ENCODE measurements around the gene NR4A1. TPM values are rescaled to one million over a fixed set of nuclear protein-coding genes. Genes with fewer than 3 reads are reported as not detected.
A peak's percentile ranks its signal among the peaks of the same experiment; 100 is the strongest.

Gene NR4A1
- total and polyA plus RNA-seq, 7 donors, result 31.2 to 276 (median 65.9) TPM

- no peak for TF ChIP-seq POLR2A (IDR thresholded peaks at IDR 0.05)
- TF ChIP-seq POLR2AphosphoS5 (IDR thresholded peaks at IDR 0.05), result no peak
- TF ChIP-seq EP300 (IDR thresholded peaks at IDR 0.05), result no peak
- TF ChIP-seq, protein P1, sequence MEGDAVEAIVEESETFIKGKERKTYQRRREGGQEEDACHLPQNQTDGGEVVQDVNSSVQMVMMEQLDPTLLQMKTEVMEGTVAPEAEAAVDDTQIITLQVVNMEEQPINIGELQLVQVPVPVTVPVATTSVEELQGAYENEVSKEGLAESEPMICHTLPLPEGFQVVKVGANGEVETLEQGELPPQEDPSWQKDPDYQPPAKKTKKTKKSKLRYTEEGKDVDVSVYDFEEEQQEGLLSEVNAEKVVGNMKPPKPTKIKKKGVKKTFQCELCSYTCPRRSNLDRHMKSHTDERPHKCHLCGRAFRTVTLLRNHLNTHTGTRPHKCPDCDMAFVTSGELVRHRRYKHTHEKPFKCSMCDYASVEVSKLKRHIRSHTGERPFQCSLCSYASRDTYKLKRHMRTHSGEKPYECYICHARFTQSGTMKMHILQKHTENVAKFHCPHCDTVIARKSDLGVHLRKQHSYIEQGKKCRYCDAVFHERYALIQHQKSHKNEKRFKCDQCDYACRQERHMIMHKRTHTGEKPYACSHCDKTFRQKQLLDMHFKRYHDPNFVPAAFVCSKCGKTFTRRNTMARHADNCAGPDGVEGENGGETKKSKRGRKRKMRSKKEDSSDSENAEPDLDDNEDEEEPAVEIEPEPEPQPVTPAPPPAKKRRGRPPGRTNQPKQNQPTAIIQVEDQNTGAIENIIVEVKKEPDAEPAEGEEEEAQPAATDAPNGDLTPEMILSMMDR (IDR thresholded peaks at IDR 0.05), result no peak
- Histone ChIP-seq H3K36me3 (no peaks in the 10 kb centered on the region), H3K27ac (peak overlapping the region in 2 of 4 donors; percentile 60 to 62), H3K4me1 (peaks cover 0 to 54% (median 47%) of the 10 kb centered on the region in 4 donors), H3K4me3 (no peak overlapping the region), H3K27me3 (no peaks in the 10 kb centered on the region), H3K9me3 (no peaks in the 10 kb centered on the region)
- DNase-seq, result no peak
- 51 to 60% methylated on average over 4 of the region's 4 CpGs for WGBS, 2 donors
- intact Hi-C loops (cut with DNase I), result loop anchor here (10.0 kb wide), 1 partner anchor 245 kb away; the partner anchor contains the start of gene KRT86
Measured at GRCh38 chr12:52029685-52030084, 21.6 kb upstream of the NR4A1 start.

DNA sequence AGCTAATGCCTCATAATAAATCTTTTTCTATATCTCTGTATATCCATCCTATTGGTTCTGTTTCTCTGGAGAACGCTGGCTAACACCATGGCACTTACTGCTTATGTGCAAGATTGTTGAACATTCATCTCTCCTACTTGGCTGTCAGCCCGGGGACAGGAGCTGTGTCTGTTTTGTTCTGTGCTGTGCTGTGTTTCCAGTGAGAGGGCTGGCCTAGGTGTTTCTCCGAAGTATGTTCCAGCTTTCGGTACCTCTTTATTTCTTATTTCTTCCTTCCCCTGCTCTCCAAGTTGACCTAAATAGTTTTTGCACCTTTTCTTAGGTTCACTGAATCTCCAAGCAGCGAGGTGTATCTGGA is 18.8 kb upstream of the NR4A1 start:
- intact Hi-C loops (cut with DNase I), result loop anchor here (2.0 kb wide), 2 partner anchors 18 to 36 kb away; partner anchors contain the start of genes ATG101 and NR4A1
- Histone ChIP-seq H3K4me1 (peaks cover 0 to 43% (median 35%) of the 10 kb centered on the region in 4 donors), H3K36me3 (no peaks in the 10 kb centered on the region), H3K27ac (peak overlapping the region; percentile 90 to 96 (median 92)), H3K9me3 (no peaks in the 10 kb centered on the region), H3K27me3 (no peaks in the 10 kb centered on the region), H3K4me3 (peak overlapping the region in 3 of 4 donors; percentile 41 to 46 (median 41))
- peak in 2 of 4 donors; percentile 45 to 60 for TF ChIP-seq POLR2AphosphoS5 (IDR thresholded peaks at IDR 0.05)
- TF ChIP-seq EP300 (IDR thresholded peaks at IDR 0.05), result peak in 3 of 4 donors; percentile 34 to 93 (median 48)
- TF ChIP-seq, protein P1 (IDR thresholded peaks at IDR 0.05), result no peak
- TF ChIP-seq POLR2A (IDR thresholded peaks at IDR 0.05), result no peak
- WGBS, 2 donors, result 4 to 11% methylated on average over 5 of the region's 5 CpGs
- DNase-seq, result peak; percentile 98

DNA sequence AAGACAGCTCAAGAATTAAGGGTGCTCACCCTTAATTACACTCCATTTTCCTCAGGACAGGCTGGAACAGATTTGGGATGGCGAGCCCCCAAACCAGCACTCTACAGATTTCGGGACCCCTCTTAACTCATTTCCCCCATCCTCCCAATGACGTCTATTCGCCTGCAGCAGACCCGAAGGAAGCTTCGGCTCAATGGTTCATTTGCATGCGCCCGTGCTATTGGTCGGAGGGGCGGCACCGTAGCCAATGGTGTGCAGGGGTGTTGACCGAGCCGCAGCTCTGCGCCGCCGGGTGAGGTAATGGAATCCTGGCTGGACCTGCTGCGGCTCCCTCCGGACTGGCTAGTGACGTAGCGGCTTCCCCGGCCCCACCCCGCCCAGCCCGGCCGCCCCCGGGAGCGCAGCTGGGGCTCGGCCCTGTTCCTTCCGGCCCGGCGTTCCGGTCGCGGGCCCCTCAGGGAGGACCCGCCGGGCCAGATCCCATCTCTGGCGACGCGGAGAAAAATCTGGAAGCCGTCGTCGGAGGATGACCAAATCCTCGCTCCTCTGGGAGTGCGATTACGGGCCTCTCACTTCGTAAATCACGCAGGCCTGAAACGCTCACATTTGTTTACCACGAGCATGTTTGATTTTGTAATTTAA is 18.3 kb upstream of the NR4A1 start:
- Histone ChIP-seq H3K4me3 (peak overlapping the region; percentile 8 to 46 (median 41)), H3K4me1 (peaks cover 0 to 47% (median 38%) of the 10 kb centered on the region in 4 donors), H3K27me3 (no peaks in the 10 kb centered on the region), H3K36me3 (no peaks in the 10 kb centered on the region), H3K27ac (peak overlapping the region; percentile 90 to 96 (median 92)), H3K9me3 (no peaks in the 10 kb centered on the region)
- peak; percentile 100 for DNase-seq
- intact Hi-C loops (cut with DNase I), result loop anchor here (2.0 kb wide), 2 partner anchors 18 to 36 kb away; partner anchors contain the start of genes ATG101 and NR4A1
- 0 to 1% methylated on average over 48 of the region's 48 CpGs for WGBS, 2 donors
- TF ChIP-seq, protein P1 (IDR thresholded peaks at IDR 0.05), result no peak
- peak; percentile 72 to 74 for TF ChIP-seq POLR2A (IDR thresholded peaks at IDR 0.05)
- peak in 3 of 4 donors; percentile 28 to 97 (median 71) for TF ChIP-seq EP300 (IDR thresholded peaks at IDR 0.05)
- peak; percentile 83 to 91 (median 88) for TF ChIP-seq POLR2AphosphoS5 (IDR thresholded peaks at IDR 0.05)

DNA sequence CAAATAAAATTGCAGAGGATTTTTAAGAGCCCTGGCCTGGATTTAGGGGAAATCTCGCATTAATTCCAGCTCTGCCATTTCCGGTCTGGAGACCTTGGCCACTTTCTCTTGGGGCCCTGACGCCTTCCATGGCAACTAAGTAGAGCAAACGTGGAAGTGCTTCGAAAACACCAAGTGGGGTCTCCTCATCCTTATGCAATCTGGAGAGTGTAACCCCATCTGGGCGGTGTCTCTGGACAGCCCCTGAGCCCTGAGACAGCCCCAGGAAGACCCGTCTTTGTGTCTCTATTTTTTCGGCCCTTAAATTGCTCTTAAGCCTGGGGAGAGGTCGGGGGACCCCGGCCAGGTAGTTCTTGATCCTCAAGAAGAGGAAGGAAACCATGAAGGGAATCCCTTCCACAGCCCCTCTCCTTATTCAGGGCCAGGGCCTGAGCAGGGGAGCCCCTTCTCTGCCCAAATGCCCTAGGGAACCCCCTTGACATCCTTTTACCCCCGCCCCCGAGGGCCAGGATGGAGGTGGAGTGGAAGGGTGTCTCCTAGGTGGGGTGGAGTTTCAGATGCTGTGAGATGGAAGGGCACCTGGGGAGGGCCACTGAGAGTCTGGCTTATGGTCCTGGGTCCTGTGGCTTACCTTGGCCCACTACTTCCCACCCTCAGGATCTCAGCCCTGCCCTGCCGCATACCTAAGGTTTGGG is 17.6 kb upstream of the NR4A1 start:
- Histone ChIP-seq H3K27ac (peak overlapping the region; percentile 90 to 96 (median 92)), H3K27me3 (no peaks in the 10 kb centered on the region), H3K4me1 (peaks cover 0 to 52% (median 44%) of the 10 kb centered on the region in 4 donors), H3K36me3 (no peaks in the 10 kb centered on the region), H3K9me3 (no peaks in the 10 kb centered on the region), H3K4me3 (peak overlapping the region; percentile 8 to 46 (median 41))
- no peak for TF ChIP-seq POLR2A (IDR thresholded peaks at IDR 0.05)
- no peak for TF ChIP-seq POLR2AphosphoS5 (IDR thresholded peaks at IDR 0.05)
- TF ChIP-seq, protein P1 (IDR thresholded peaks at IDR 0.05), result no peak
- no peak for TF ChIP-seq EP300 (IDR thresholded peaks at IDR 0.05)
- intact Hi-C loops (cut with DNase I), result loop anchor here (2.0 kb wide), 2 partner anchors 17 to 35 kb away; partner anchors contain the start of genes ATG101 and NR4A1
- 55 to 67% methylated on average over 13 of the region's 13 CpGs for WGBS, 2 donors
- no peak for DNase-seq
